Type B pancreatic cell (in vitro differentiated cells): ENCODE measurements around the gene CEPT1. TPM values are rescaled to one million over a fixed set of nuclear protein-coding genes. Genes with fewer than 3 reads are reported as not detected.

Experiments
- DNase-seq: peaks from one replicate; pipeline ENCODE4 v3.0.0; 2021; ENCODE audit warnings: mixed read lengths; ENCODE audit not compliant: unreplicated experiment; ENCODE audit errors: extremely low spot score
- H3K27ac Mint-ChIP-seq: 2 replicates; pipeline ENCODE4 v1.8.0; 2021; ENCODE audit warnings: mild to moderate bottlenecking, mixed read lengths
- H3K27me3 Mint-ChIP-seq: 2 replicates; pipeline ENCODE4 v1.8.0; 2021; ENCODE audit warnings: mixed read lengths
- H3K36me3 Mint-ChIP-seq: 2 replicates; pipeline ENCODE4 v1.8.0; 2021; ENCODE audit warnings: mixed read lengths
- H3K4me1 Mint-ChIP-seq: one replicate; pipeline ENCODE4 v1.8.0; 2021; ENCODE audit warnings: mixed read lengths; ENCODE audit not compliant: unreplicated experiment
- H3K4me3 Mint-ChIP-seq: 2 replicates; pipeline ENCODE4 v1.8.0; 2021; ENCODE audit warnings: mild to moderate bottlenecking, mixed read lengths
- H3K9me3 Mint-ChIP-seq: 2 replicates; pipeline ENCODE4 v1.8.0; 2021; ENCODE audit warnings: mixed read lengths
- total RNA-seq: library from RNA; stranded (reverse); gene quantifications from 2 replicates; pipeline ENCODE4 v1.2.1, GENCODE V29; 2021; ENCODE audit warnings: low replicate concordance
- TF ChIP-seq, protein P1 (sequence below): fragments of 200-600 bp; sonication (generic); conservative IDR thresholded peaks from 2 replicates; pipeline ENCODE4 v1.5.0; 2021; ENCODE audit warnings: antibody characterized with exemption, mild to moderate bottlenecking

Gene CEPT1
- total RNA-seq, 1 donor from 2014 or later, result 41.0 TPM

DNA sequence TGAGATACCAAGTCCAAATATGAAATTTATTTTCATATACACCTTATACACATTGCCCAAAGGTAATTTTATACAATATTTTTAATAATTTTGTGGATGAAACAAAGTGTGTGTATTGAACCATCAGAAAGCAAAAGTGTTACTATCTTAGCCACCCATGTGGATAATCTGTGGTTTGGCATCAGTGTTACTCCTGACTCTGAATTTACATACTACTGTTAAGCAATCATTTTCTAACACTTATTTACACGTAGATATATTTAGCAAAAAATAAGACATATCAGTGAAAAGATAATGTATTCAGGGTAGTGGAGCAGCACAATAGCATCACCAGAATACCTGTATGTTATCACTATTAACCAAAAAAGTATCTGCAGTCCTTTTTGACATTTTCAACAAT lies 36.7 kb downstream of the CEPT1 start:
- no peak for DNase-seq
- H3K27ac Mint-ChIP-seq, result no peak overlapping the region
- no peak overlapping the region for H3K4me3 Mint-ChIP-seq
- no peaks in the 10 kb centered on the region for H3K27me3 Mint-ChIP-seq
- H3K4me1 Mint-ChIP-seq, result peaks cover 5% of the 10 kb centered on the region
- H3K36me3 Mint-ChIP-seq, result peaks cover 25% of the 10 kb centered on the region
- TF ChIP-seq, protein P1, sequence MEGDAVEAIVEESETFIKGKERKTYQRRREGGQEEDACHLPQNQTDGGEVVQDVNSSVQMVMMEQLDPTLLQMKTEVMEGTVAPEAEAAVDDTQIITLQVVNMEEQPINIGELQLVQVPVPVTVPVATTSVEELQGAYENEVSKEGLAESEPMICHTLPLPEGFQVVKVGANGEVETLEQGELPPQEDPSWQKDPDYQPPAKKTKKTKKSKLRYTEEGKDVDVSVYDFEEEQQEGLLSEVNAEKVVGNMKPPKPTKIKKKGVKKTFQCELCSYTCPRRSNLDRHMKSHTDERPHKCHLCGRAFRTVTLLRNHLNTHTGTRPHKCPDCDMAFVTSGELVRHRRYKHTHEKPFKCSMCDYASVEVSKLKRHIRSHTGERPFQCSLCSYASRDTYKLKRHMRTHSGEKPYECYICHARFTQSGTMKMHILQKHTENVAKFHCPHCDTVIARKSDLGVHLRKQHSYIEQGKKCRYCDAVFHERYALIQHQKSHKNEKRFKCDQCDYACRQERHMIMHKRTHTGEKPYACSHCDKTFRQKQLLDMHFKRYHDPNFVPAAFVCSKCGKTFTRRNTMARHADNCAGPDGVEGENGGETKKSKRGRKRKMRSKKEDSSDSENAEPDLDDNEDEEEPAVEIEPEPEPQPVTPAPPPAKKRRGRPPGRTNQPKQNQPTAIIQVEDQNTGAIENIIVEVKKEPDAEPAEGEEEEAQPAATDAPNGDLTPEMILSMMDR, result no peak
- H3K9me3 Mint-ChIP-seq, result no peaks in the 10 kb centered on the region

- Mint-ChIP-seq H3K4me3 (no peak overlapping the region), H3K4me1 (no peaks in the 10 kb centered on the region), H3K27me3 (no peaks in the 10 kb centered on the region), H3K36me3 (peaks cover 37% of the 10 kb centered on the region), H3K9me3 (no peaks in the 10 kb centered on the region), H3K27ac (no peak overlapping the region)
- TF ChIP-seq, protein P1, result no peak
- DNase-seq, result no peak
These were observed 40.0 kb downstream of the CEPT1 start for GRCh38 chr1:111179968-111180533.

- Mint-ChIP-seq H3K27ac (no peak overlapping the region), H3K9me3 (no peaks in the 10 kb centered on the region), H3K4me1 (no peaks in the 10 kb centered on the region), H3K4me3 (no peak overlapping the region), H3K27me3 (no peaks in the 10 kb centered on the region), H3K36me3 (peaks cover 46% of the 10 kb centered on the region)
- TF ChIP-seq, protein P1, result no peak
- DNase-seq, result no peak
These were observed 42.0 kb downstream of the CEPT1 start for GRCh38 chr1:111182052-111182451.

- Mint-ChIP-seq H3K4me1 (no peaks in the 10 kb centered on the region), H3K27me3 (no peaks in the 10 kb centered on the region), H3K9me3 (no peaks in the 10 kb centered on the region), H3K36me3 (peaks cover 46% of the 10 kb centered on the region), H3K4me3 (no peak overlapping the region), H3K27ac (peak overlapping the region; percentile 38)
- DNase-seq, result no peak
- TF ChIP-seq, protein P1, result no peak
These were observed 43.5 kb downstream of the CEPT1 start for GRCh38 chr1:111183308-111184069.

DNA sequence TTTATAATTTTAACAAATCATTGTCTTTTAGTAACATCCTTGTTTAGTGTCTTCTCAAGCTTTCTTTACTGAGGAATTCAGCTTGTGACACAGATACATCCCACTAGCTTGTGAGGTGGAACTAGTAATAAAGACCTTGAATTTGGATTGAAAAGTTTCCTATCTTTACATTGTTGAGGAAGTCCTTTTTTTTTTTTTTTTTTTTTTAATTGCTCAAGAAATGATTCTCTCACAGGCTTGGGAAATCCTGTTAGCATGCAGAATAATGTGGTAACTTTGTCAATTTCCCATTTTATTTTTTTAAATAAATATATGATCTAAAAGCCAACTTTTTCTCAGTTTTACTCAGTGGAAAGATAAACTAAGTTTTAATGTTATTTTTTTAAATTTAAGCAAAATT lies 44.6 kb downstream of the CEPT1 start:
- Mint-ChIP-seq H3K36me3 (peaks cover 53% of the 10 kb centered on the region), H3K27ac (no peak overlapping the region), H3K4me3 (no peak overlapping the region), H3K9me3 (no peaks in the 10 kb centered on the region), H3K4me1 (no peaks in the 10 kb centered on the region), H3K27me3 (no peaks in the 10 kb centered on the region)
- DNase-seq, result no peak
- TF ChIP-seq, protein P1, result no peak
